ENCODE results near the gene MYO5B. TPM values are rescaled to one million over a fixed set of nuclear protein-coding genes. Genes with fewer than 3 reads are reported as not detected.

MYO5B gene
- total and polyA plus RNA-seq, 2 of the 4 experiments (the other 2 are of a cell fraction), result 0.24 to 0.54 TPM

DNA sequence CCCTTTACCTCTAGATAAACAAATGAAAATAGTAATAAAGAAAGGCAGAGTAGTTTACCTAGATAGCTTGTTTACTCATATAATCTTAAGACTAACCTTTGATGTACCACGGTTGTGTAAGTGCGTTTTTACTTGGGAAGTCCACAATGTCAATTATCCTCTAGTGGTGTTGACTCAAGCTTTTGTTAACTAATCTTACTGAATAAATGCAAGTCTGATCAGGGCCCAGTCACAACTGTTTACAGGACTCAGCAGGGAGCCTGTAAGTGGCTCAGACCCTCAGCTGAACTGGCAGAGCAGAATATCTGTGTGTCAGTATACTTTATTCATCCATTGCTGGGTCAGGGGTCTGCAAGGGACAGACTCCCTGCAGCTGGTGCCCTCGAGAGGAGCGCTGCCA lies 283.5 kb downstream of the MYO5B start:
- in situ Hi-C loops (cut with MboI; ENCODE audit: low sequenced_read_pairs) (no loop called here), intact Hi-C loops (cut with micrococcal nuclease) (no loop called here)

More for the DNA sequence above, 283.5 kb downstream of the MYO5B start:
- H2BK15ac ChIP-seq (ENCODE audit: low read depth, low read length), result no peak overlapping the region
- no CpG with 5 or more reads among the region's 4 CpGs for WGBS, 2 experiments (ENCODE audit: extremely low coverage in 2 of 2, insufficient read length in 1 of 2)
- no peak overlapping the region for H3K9ac ChIP-seq (ENCODE audit: low read depth, low read length)
- ATAC-seq (ENCODE audit: low read depth) (no peak), DNase-seq (no peak)
- no peak overlapping the region for H3K56ac ChIP-seq (ENCODE audit: extremely low read depth, insufficient read depth, low read length)
- BruUV-seq (replicated peaks), result no TSS peak
- H2AK9ac ChIP-seq (replicated peaks; ENCODE audit: low read depth, low read length, poor library complexity), result no peak overlapping the region
- H3K79me1 ChIP-seq (ENCODE audit: low read depth in 1 of 2, low read length in 2 of 2), result no peaks in the 10 kb centered on the region
- H4K20me1 ChIP-seq (ENCODE audit: insufficient read depth, low read length), result no peaks in the 10 kb centered on the region
- no peak overlapping the region for H2AK5ac ChIP-seq (ENCODE audit: low read depth, low read length)
- dilution Hi-C loops (cut with HindIII; ENCODE audit: low sequenced_read_pairs, unreplicated experiment), result no loop called here
- no peak overlapping the region for H4K91ac ChIP-seq (ENCODE audit: insufficient read depth, low read depth, low read length)
- CTCF ChIA-PET, result interaction anchor here (1.6 kb wide), 1 partner anchor 13 kb away, joined by 5 read pairs; no protein-coding TSS in a partner anchor
- H3K14ac ChIP-seq (replicated peaks; ENCODE audit: low read depth, low read length), result no peak overlapping the region
- H3K4me1 ChIP-seq (ENCODE audit: control insufficient read depth, insufficient read depth, low read length), result no peaks in the 10 kb centered on the region
- H4K5ac ChIP-seq (ENCODE audit: low read depth, low read length), result no peak overlapping the region
- H3K36me3 ChIP-seq (ENCODE audit: control insufficient read depth, insufficient read depth, low read length), result no peaks in the 10 kb centered on the region
- no peak overlapping the region for H3K4me2 ChIP-seq (ENCODE audit: low read depth, low read length)
- no peaks in the 10 kb centered on the region for H3K9me1 ChIP-seq (ENCODE audit: insufficient read depth, low read length)
- no peak overlapping the region for H2AFZ ChIP-seq (replicated peaks; ENCODE audit: low read length, poor library complexity)
- H4K8ac ChIP-seq (ENCODE audit: low read depth in 2 of 2, low read length in 2 of 2), result no peak overlapping the region
- no peak overlapping the region for H3K23ac ChIP-seq (ENCODE audit: low read depth, low read length)
- peaks cover 12% of the 10 kb centered on the region for H3K27me3 ChIP-seq (ENCODE audit: control insufficient read depth, insufficient read depth, low read length)
- no peaks in the 10 kb centered on the region for H3K9me3 ChIP-seq (ENCODE audit: control insufficient read depth, insufficient read depth, low read length)
- H2BK120ac ChIP-seq (ENCODE audit: low read depth, low read length), result no peak overlapping the region
- H3K4ac ChIP-seq (ENCODE audit: low read depth, low read length), result no peak overlapping the region
- TF ChIP-seq SMC3 (IDR thresholded peaks at IDR 0.05; ENCODE audit: low read depth, low read length) (no peak), MAFK (IDR thresholded peaks at IDR 0.05; ENCODE audit: low read depth, low read length) (no peak), MAZ (IDR thresholded peaks at IDR 0.05; ENCODE audit: borderline replicate concordance, low read depth, low read length) (no peak), RCOR1 (IDR thresholded peaks at IDR 0.05; ENCODE audit: insufficient replicate concordance, low read length) (no peak), POLR2A (IDR thresholded peaks at IDR 0.05; ENCODE audit: low read depth, low read length) (no peak), BHLHE40 (IDR thresholded peaks at IDR 0.05; ENCODE audit: low read depth, low read length) (no peak)
- TF ChIP-seq, protein P1, sequence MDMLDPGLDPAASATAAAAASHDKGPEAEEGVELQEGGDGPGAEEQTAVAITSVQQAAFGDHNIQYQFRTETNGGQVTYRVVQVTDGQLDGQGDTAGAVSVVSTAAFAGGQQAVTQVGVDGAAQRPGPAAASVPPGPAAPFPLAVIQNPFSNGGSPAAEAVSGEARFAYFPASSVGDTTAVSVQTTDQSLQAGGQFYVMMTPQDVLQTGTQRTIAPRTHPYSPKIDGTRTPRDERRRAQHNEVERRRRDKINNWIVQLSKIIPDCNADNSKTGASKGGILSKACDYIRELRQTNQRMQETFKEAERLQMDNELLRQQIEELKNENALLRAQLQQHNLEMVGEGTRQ (IDR thresholded peaks at IDR 0.05; ENCODE audit: low read depth, low read length), result no peak
- TF ChIP-seq, protein P2, sequence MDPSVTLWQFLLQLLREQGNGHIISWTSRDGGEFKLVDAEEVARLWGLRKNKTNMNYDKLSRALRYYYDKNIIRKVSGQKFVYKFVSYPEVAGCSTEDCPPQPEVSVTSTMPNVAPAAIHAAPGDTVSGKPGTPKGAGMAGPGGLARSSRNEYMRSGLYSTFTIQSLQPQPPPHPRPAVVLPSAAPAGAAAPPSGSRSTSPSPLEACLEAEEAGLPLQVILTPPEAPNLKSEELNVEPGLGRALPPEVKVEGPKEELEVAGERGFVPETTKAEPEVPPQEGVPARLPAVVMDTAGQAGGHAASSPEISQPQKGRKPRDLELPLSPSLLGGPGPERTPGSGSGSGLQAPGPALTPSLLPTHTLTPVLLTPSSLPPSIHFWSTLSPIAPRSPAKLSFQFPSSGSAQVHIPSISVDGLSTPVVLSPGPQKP (IDR thresholded peaks at IDR 0.05; ENCODE audit: borderline replicate concordance, low read depth, low read length), result no peak
- no peak overlapping the region for H3K27ac ChIP-seq (ENCODE audit: insufficient read depth, low read length)
- no peak overlapping the region for H3K18ac ChIP-seq (ENCODE audit: low read depth, low read length)
- POLR2A ChIA-PET (ENCODE audit: unreplicated experiment), result no interaction called here
- no peak overlapping the region for H3K4me3 ChIP-seq (ENCODE audit: insufficient read depth, low read depth, low read length)
- no peak overlapping the region for H2BK5ac ChIP-seq (ENCODE audit: low read depth, low read length, poor library complexity, severe bottlenecking)
- H2BK20ac ChIP-seq (ENCODE audit: low read depth, low read length), result no peak overlapping the region

Measured in IMR-90 (cell line).